Renal cortex interstitium (tissue), 11 donors: ENCODE measurements around the gene CDK6. TPM values are rescaled to one million over a fixed set of nuclear protein-coding genes. Genes with fewer than 3 reads are reported as not detected.
A peak's percentile ranks its signal among the peaks of the same experiment; 100 is the strongest.

Experiments used
- DNase-seq, 11 donors: peaks; one replicate each; pipeline ENCODE4 v3.0.0-alpha.2; 2013; ENCODE audit warnings: low read depth in 9 of 11, low spot score in 4 of 11; ENCODE audit errors: extremely low read depth in 1 of 11
- polyA plus RNA-seq, 3 donors: library from polyadenylated mRNA; unstranded; fragments of 120-200 nt; gene quantifications; one replicate each; pipeline ENCODE4 v1.2.1, GENCODE V29; 2013; ENCODE audit not compliant: insufficient read length in 3 of 3

CDK6 gene
- polyA plus RNA-seq, 3 donors, result 46.1 to 51.2 (median 46.6) TPM

DNA sequence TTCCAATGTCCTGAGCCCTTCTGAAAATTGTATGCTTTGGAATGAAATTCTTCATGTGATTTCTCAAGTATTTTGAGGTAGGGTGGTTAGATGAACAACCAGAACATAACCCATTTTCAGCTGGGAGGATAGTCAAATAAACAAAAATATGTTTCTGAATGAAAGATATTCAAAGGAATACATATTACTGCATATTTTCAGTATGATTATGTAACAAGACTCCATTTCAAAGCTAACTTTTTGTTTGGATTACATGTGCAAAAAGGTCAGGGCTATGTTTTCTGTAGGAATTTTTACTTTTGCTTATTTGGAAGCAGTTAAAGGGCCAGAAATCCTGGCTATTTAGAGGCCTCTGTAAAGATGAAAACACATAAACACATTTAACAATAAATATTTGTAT lies 27.7 kb downstream of the CDK6 start:
- no peak for DNase-seq

GRCh38 chr7:92808006-92808405 lies 28.4 kb downstream of the CDK6 start:
- DNase-seq, result no peak

DNA sequence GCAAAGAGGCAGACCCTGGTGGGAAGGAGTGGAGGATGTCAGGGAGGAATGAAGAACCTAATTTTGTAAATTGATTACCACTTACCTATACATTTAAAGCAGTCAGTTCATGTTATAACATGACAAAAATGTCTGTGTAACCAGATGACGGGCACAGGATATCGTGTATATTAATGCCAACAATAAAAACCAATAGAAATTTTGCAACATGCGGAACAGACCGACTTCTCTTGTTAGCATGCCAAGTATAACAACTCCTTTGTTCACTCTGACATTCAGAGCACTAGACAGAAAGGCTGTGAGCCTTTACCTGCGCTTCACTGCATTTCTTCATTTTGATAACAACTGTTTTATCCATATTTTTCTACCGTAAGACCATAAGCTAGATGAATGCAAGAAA lies 29.9 kb downstream of the CDK6 start:
- DNase-seq, result no peak

GRCh38 chr7:92802406-92802805 lies 34.0 kb downstream of the CDK6 start:
- no peak for DNase-seq

- no peak for DNase-seq
Measured at GRCh38 chr7:92799446-92800211, 36.7 kb downstream of the CDK6 start.

GRCh38 chr7:92798517-92799249 lies 37.7 kb downstream of the CDK6 start:
- peak in 1 of 11 donors; percentile 8 for DNase-seq

- DNase-seq, result no peak
Measured at GRCh38 chr7:92797693-92798092, 38.7 kb downstream of the CDK6 start.

DNA sequence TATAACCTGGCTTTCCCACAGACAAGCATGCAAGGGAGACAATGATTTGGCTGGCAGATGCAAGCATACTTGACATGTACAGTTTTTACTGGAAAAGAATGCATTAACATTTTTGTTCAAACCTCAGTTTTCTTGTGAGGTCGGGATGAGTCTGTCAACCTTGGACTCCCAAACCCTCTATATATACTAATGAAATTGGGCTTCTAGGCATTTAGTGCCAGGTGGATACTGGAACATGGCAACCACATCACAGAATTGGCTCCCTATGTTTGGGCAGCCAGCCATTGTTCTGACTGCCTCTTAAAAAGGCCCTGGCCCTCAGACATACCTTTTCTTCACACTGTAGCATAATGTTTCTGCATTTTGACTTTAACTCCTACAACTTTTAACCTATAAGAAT lies 39.1 kb downstream of the CDK6 start:
- no peak for DNase-seq

DNA sequence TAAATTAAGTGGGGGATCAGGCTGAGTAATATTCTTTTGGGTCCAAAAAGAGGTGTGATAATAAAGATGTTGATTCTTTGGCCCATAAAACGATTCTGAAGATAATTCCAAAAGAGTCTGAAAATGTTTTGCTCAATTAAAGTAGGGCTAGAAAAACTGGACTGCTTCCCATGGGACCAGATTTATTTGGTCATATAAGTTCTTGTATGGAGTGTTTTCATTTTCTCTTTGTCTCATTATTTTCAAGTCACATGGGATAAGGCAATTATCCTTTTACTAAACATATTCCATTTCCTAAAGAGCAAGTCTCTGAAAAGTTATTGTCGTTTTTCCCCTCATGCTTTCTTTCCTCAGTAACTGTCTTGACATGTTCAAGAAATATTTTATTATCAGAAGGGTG lies 41.5 kb downstream of the CDK6 start:
- DNase-seq, result no peak

DNA sequence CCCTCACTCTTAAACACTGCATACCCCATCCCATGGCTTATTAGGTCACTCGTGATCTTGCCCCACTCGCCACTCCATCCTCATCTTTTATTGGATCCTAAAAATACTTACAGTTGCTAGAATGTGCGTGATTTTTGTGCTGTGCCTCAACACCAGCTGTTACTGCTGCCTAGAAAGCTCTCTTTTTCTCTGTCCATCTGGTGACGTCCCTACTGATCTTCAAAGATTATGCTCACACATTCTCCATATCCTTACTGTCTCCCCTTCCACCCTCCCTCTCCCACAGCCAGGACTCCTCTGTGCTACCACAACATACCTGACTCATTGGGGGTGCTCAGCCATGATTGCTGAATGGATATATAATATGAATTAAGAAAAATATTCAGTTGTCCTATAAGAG lies 42.0 kb downstream of the CDK6 start:
- no peak for DNase-seq

GRCh38 chr7:92793656-92794205 lies 42.6 kb downstream of the CDK6 start:
- no peak for DNase-seq

DNA sequence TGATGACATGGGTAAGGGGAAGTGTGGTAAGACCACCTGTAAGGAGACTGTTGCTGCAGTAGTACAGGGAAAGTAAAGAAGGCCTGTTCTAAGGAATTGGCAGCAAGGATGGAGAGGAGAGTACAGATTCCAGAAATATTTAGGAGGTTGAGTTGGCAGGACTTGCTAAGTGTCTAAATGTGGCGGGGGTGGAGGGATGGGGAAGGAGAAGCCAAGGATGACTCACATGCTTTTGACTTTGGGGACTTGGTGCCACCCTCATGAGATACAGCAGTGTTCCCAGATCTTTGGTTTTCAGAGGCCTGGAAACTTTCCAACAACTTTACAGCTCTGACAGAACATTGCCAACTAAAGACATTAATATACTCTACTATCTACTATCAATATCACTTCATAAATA lies 45.4 kb downstream of the CDK6 start:
- no peak for DNase-seq

DNA sequence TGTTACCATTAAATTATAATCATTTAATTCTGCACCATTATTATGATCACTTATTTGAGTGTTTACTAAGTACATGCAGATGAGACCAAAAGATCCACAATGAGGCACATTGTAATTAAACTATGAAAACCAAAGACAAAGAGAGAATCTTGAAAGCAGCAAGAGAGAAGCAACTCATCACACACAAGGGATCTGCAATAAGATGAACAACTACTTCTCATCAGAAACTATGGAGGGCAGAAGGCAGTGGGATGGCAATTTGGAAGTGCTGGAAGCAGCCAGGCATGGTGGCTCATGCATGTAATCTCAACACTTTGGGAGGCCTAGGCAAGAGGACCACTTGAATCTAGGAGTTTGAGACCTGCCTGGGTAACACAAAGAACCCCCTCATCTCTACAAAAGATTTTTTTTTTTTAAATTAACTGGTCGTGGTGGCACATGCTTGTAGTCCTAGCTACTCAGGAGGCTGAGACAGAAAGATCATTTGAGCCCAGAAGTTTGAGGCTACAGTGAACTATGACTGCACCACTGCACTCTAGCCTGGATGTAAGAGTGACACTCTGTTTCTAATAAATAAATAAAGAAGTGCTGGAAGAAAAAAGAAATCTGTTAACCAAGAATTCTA lies 47.7 kb downstream of the CDK6 start:
- DNase-seq, result no peak

DNA sequence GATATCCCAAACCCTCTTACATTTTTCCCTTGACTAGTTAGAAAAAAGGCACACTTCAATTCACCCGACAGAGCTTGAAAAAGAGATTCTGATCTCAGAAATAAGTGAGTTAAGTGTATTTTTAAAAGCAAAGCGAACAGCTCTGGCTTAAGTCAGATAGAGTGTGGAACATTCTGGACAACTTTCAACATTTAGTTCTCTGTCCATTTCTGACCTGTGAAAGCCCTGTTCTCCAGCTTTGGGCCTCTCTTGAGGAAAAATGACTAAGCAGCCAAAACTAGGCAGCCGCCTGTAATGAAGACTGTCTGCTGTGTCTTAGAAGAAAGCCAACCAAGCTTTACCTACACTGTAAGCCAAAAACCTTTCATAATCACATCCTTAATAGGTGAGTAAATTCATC lies 50.5 kb downstream of the CDK6 start:
- DNase-seq, result no peak

GRCh38 chr7:92784935-92785334 lies 51.4 kb downstream of the CDK6 start:
- no peak for DNase-seq

GRCh38 chr7:92783260-92784201 lies 52.8 kb downstream of the CDK6 start:
- DNase-seq, result no peak

DNA sequence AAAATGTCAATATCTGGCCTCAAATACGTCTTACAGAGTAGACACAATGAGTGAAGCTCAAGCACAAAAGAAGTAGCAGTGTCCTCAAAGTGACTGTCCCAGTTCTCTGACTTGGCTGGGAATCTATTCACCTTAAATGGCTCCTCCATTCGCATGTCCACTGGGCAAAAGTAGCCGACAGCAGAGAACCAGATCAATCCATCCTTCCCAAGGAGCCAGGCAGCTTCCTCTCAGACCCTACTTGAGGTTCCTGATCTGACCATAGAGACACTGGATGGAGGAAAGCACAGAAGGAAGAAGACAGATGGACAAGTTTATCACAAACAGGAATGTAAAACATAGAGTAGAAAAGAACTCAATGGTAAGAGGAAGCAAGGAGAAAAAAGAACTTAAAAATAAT lies 53.5 kb downstream of the CDK6 start:
- no peak for DNase-seq

- no peak for DNase-seq
Measured at GRCh38 chr7:92782236-92782635, 54.1 kb downstream of the CDK6 start.
